NCI-H510A (cell line): ENCODE measurements around the gene SLC6A9.

Experiments
- DNase-seq: peaks from one replicate; lab custom pipeline; 2025; lab: John Stamatoyannopoulos, UW

Gene SLC6A9

GRCh38 chr1:43983253-43983899, 47.9 kb downstream of the SLC6A9 start:
- no peak for DNase-seq

- DNase-seq: no peak
Measured at GRCh38 chr1:43982808-43983207, 48.5 kb downstream of the SLC6A9 start.

GRCh38 chr1:43982241-43982640, 49.0 kb downstream of the SLC6A9 start:
- no peak for DNase-seq

GRCh38 chr1:43981636-43982035, 49.6 kb downstream of the SLC6A9 start:
- DNase-seq: no peak

- peak; percentile 91 for DNase-seq
Measured at GRCh38 chr1:43981135-43981491, 50.1 kb downstream of the SLC6A9 start.

GRCh38 chr1:43980255-43981134, 50.8 kb downstream of the SLC6A9 start:
- peak; percentile 52 for DNase-seq

- peak; percentile 78 for DNase-seq
Measured at GRCh38 chr1:43979528-43980254, 51.6 kb downstream of the SLC6A9 start.

GRCh38 chr1:43979261-43979527, 52.1 kb downstream of the SLC6A9 start:
- DNase-seq: no peak

GRCh38 chr1:43978551-43979260, 52.6 kb downstream of the SLC6A9 start, which contains the start of gene B4GALT2:
Gene B4GALT2 (plus strand): TSS chr1:43979210. CDS start chr1:43981161, 1,951 bp downstream.
- DNase-seq: peak; percentile 94

GRCh38 chr1:43978264-43978550, 53.1 kb downstream of the SLC6A9 start:
- no peak for DNase-seq

GRCh38 chr1:43977376-43978263, 53.6 kb downstream of the SLC6A9 start:
- DNase-seq: no peak

- DNase-seq: no peak
Measured at GRCh38 chr1:43976890-43977289, 54.4 kb downstream of the SLC6A9 start.

GRCh38 chr1:43976045-43976444, 55.2 kb downstream of the SLC6A9 start:
- no peak for DNase-seq

GRCh38 chr1:43975249-43975961, 55.9 kb downstream of the SLC6A9 start:
- peak; percentile 67 for DNase-seq

GRCh38 chr1:43974443-43975248, 56.6 kb downstream of the SLC6A9 start, which contains the start of gene ATP6V0B:
Gene ATP6V0B (plus strand): TSS chr1:43974960. CDS start chr1:43975041, 81 bp downstream.
- DNase-seq: peak; percentile 100

GRCh38 chr1:43973981-43974442, 57.2 kb downstream of the SLC6A9 start:
- peak; percentile 92 for DNase-seq

- DNase-seq: no peak
Measured at GRCh38 chr1:43971336-43971980, 59.8 kb downstream of the SLC6A9 start.

GRCh38 chr1:43970911-43971310, 60.4 kb downstream of the SLC6A9 start:
- DNase-seq: no peak

- no peak for DNase-seq
Measured at GRCh38 chr1:43970502-43970901, 60.8 kb downstream of the SLC6A9 start.
